Activated CD4-positive, CD25-positive, alpha-beta regulatory T cell treated with anti-CD3 and anti-CD28 coated beads, Interleukin-2, amount 50 U/mL, for 72 hours (primary cell): ENCODE measurements around the gene MAPK4.

Experiments used
- DNase-seq: peaks from one replicate; pipeline ENCODE4 v3.0.0; 2021

The MAPK4 gene

DNA sequence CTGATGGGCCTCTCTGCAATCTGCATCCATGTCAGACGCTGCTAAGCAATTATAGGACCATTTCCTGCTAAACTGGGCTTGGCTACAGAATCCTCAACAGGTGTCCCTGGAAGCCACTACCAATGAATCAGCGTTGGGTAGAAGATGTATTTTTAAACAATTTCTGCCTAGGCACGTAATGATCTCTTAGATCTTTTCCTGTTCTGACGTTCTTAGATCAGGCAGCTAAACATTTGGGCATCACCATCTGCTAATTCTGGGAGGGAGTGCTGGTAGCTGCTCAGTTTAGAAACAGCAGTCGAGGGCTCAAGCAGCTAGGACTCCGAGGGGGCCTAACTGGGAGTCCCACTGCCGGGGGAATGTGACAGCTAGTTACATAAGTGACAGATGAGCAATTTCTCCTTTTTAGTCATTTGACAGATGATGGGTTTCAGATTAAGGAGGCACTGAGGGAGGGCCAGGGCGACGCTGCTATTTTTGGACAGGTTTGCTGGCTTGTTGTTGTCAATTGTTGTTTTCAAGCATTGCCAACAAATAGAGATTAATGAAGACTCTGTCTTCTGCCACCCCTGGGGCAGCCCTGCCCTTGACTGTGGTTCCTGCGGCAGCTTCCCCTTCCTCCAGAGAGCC, 167.2 kb downstream of the MAPK4 start:
- no peak for DNase-seq

DNA sequence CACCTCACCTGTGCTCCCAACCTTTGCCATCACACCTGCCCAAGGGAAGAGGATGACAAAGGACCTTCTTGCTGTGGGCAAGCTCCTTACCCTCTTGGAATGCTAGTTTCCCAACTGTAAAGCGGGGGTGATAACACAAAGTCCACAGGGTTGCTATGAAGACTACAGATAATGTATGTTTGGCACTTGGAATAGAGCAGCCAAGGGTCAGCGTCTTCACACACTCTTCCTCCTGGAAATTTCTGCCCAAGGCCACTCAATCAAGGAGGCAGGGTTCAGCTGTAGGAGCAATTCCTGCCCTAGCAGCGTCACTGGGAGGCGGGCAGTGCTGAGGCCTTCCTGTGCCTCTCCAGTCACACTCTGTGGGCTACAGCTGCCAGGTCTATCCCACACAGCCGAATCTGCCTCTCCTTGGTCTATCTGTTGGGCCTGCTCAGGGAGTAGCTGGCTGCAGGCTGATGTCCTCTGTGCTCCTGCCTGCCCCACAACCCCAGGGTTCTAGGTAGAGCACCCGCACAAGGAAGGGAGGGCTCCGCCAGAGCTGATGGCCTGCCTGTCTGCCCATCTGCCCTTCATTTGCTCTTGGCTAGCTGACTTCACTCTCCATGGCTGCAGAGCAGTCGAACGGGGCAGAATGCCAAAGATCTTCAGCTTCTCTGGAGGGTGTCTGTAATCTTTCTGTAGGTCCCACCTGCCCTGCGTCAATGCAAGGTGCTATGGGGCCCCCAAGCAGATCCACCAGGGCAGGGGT, 168.0 kb downstream of the MAPK4 start:
- no peak for DNase-seq

- no peak for DNase-seq
Observed at GRCh38 chr18:50729376-50729775, 169.5 kb downstream of the MAPK4 start.

DNA sequence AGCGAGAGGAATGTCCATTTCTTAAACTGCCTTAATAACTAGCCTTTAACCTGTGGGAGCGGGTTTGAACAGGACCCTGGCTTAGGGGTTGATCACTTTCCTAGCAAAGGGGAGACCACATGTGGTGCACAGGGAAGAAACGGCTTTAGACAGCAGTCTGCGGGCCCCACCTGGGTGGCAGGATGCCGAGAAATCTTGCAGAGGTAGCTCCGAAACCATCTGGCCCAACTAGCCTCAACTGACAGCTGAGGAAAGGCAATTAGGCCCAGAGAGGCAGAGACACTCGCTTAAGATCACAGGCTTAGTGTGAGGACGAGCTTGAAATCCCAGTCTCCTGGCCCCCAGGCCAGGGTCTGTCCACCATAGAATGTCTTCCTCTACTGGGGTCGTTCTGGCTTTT, 170.1 kb downstream of the MAPK4 start:
- DNase-seq: no peak

GRCh38 chr18:50734342-50734741, 174.5 kb downstream of the MAPK4 start:
- DNase-seq: no peak

DNA sequence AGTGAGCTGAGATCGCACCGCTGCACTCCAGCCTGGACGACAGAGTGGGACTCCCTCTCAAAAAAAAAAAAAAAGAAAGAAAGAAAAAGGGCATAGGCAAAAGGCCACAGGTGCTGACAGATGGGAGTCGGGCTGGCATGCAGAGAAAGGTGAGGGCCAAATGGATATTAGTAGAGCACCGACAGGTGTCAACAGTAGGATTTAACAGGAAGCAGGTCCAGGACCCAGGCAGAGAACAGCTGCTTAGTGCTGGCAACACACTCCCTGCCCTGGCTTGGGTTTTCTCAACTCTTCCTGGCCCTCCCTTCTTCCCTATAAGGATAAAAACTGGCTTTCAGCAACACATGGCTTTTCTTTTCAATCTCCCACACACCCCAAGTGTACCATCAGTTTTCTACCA, 175.0 kb downstream of the MAPK4 start:
- no peak for DNase-seq

- DNase-seq: no peak
Observed at GRCh38 chr18:50737127-50737526, 177.2 kb downstream of the MAPK4 start.

DNA sequence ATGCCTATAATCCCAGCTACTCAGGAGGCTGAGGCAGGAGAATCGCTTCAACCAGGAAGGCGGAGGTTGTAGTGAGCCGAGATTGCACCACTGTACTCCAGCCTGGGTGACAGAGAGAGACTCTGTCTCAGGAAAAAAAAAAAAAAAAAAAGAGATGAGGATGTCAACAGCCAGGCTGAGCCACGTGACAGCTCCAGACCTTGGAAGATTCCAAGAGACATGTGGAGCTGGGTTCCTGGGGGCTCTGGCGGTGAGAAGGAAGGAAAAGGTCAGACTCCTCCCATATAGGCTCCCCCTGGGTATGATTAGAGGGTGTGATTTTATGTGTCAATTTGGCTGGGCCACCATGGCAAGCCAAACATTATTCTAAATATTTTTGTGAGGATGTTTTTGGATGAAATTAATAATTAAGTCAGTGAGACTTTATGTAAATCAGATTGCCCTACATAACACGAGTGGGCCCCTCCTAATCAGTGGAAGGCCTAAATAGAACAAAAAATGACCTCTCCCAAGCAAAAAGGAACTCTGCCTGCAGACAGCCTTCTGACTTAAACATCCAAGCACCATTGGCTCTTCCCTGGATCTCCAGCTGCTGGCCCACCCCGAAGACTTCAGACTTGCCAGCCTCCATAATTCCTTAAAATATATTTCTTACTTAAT, 178.3 kb downstream of the MAPK4 start:
- no peak for DNase-seq

- DNase-seq: no peak
Observed at GRCh38 chr18:50742952-50743351, 183.1 kb downstream of the MAPK4 start.

DNA sequence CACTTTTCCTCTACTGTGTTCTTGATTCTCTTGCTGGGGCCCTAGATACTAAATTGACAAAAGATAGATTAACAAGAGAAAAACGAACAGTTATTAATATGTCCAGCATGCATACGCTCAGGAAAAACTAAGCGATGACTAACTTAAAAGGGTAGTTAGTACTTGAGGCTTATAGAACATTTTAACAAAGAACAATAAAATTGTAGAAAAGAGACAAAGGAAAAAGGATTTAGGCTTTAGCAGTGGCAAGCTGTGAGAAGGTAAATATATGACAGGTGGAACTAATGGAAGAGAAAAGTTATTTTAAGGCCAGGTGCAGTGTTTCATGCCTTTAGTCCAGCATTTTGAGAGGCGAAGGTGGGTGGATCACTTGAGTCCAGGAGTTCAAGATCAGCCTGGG, 184.4 kb downstream of the MAPK4 start:
- DNase-seq: no peak

DNA sequence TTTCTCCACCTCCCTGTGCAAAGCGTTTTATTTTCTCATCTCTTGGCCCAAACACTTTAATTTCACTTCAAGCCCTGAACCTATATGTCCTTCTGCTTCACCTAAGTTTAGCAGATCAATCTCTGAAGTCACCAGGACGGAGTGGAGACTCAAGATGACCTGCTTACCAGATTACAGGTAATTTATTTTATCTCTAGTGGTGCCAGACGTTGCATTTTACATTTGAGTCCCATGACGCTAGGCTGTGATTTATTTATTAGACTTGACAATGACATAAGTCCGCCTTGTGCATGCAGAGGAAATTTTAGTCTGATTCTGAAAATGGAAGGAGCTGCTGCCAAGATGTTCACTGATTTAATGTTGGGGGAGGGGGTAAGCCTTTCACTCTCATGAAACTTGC, 186.1 kb downstream of the MAPK4 start:
- DNase-seq: no peak

DNA sequence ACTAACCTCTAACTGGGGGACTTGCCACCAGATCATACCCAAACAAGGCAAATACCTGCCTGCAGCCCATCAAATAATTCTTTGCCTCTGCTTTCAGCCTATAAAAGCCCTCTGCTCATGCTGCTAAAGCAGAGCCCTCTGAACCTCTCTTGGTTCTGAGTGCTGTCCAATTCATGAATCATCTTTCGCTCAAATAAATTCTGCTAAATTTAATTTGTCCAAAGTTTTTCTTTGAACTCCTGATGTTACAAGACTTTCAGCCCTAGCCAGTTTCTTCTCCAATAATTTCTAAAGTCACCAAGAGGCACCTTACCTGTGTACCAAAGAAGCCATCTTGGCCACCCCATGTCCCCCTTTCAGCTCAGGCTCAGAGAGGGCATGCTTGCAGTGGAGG, 188.0 kb downstream of the MAPK4 start:
- no peak for DNase-seq

- no peak for DNase-seq
Observed at GRCh38 chr18:50748243-50749229, 188.6 kb downstream of the MAPK4 start.

DNA sequence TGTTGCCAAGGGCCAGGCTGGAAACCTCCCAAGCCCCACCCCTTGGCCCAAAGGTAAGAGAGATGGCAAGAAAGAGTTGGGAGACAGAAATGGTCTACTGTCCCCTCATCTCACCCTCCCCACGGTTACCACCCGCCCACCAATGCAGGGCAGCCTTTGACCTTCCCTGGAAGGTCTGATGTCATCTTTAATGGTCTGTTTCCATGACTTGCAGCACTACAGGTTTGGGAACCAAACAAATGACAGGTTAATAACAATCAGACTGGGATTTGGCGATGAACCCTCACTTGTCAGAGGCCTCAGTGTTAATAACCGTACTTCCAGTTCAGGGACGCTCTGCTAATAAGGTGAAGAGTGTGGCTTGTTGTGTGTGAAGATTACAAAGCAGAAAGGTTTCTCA, 189.5 kb downstream of the MAPK4 start:
- DNase-seq: no peak

DNA sequence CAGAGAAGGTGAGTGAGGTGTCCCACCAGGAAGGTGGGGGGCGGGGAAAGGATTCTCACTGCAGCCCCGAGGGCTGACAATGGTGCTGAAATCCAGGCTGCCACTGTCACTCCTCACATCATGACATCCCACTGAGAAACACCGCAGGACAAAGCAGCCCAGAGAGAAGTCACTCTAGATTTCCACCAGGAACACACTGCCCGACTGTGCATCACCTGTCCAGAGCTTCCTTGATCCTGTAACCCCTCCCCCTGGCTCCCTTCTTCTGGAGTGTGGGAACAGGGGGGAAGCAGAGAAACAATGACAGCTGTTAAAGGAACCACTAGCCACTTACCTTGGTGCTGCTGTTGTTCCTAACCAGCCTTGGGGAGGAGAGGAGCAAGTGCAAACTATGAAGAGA, 190.1 kb downstream of the MAPK4 start:
- DNase-seq: no peak

- no peak for DNase-seq
Observed at GRCh38 chr18:50750546-50750945, 190.7 kb downstream of the MAPK4 start.

DNA sequence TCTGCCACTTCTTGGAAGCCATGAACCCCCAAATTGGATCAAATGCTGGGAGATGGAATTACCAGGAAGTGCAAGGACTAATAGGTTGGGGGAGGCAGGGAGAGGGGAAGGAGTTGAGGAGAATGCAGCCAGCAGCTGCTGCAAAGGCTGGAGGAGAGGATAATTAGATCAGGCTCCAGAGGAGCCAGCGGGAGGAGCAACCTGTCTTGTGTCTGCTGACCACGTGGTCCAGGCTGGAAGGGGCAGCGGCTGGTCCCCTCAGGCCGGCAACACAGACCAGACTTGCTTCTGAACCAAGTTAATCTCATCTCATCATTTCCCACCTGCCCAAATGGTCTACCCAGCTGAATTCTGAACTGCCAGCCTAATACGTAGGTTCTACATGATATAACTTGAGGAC, 191.6 kb downstream of the MAPK4 start:
- no peak for DNase-seq

DNA sequence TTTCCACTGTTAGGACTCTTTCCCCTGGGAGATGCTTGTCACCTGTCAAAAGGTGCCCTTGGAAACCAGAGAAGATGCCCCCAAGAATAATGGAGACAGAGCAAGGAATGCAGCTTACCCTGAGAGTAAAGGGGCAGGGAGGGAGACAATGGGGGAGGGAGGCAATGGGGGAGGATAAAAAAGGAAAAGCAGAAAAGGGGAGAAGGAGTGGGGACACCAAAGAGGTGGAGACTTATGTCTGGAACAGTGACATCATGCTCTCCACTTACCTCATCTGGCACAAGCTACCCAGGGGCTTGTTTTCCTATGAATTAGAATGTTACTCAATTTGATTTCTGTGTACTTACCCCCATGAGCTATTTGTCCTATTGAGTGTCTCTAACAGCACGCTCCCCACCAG, 192.1 kb downstream of the MAPK4 start:
- DNase-seq: no peak

DNA sequence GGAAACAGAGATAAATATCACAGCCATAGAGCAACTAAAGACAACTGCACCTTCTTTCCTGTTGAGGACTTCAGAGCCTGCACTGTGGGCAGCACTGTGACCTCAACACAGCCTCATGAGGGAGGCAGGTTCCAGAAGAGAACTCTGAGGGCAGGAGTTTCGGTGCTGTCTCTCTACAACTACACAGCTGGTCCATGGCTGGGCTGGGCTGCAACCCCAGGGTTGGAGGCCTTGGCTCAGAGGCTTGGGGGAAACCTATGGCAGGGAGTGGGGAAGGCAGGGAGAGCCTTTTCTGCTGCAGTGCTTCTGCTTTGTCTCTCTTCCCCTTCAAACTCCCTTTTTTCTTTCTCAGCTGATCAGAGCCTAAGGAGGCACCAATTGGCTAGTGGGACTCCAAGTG, 193.4 kb downstream of the MAPK4 start:
- no peak for DNase-seq

- DNase-seq: no peak
Observed at GRCh38 chr18:50754297-50754696, 194.4 kb downstream of the MAPK4 start.

- no peak for DNase-seq
Observed at GRCh38 chr18:50757358-50757757, 197.5 kb downstream of the MAPK4 start.

- DNase-seq: no peak
Observed at GRCh38 chr18:50769463-50769862, 209.6 kb downstream of the MAPK4 start.

- no peak for DNase-seq
Observed at GRCh38 chr18:50775207-50775606, 215.3 kb downstream of the MAPK4 start.
